Measurements from ENCODE around the gene CACNA2D2. TPM values are rescaled to one million over a fixed set of nuclear protein-coding genes. Genes with fewer than 3 reads are reported as not detected.

Gene CACNA2D2
- polyA plus RNA-seq, 4 donors = 14.9 to 18.1 (median 15.2) TPM

- no peak for DNase-seq (ENCODE audit: low read depth in 4 of 4, low spot score in 3 of 4)
Measured at GRCh38 chr3:50408443-50408944, 94.9 kb downstream of the CACNA2D2 start.

- DNase-seq (ENCODE audit: low read depth in 4 of 4, low spot score in 3 of 4) = no peak
Measured at GRCh38 chr3:50406487-50406886, 96.9 kb downstream of the CACNA2D2 start.

GRCh38 chr3:50405249-50405648, 98.2 kb downstream of the CACNA2D2 start:
- no peak for DNase-seq (ENCODE audit: low read depth in 4 of 4, low spot score in 3 of 4)

- DNase-seq (ENCODE audit: low read depth in 4 of 4, low spot score in 3 of 4) = no peak
Measured at GRCh38 chr3:50401978-50402595, 101.3 kb downstream of the CACNA2D2 start.

- no peak for DNase-seq (ENCODE audit: low read depth in 4 of 4, low spot score in 3 of 4)
Measured at GRCh38 chr3:50396502-50396901, 106.9 kb downstream of the CACNA2D2 start.

- DNase-seq (ENCODE audit: low read depth in 4 of 4, low spot score in 3 of 4) = no peak
Measured at GRCh38 chr3:50395070-50395860, 108.2 kb downstream of the CACNA2D2 start.

- no peak for DNase-seq (ENCODE audit: low read depth in 4 of 4, low spot score in 3 of 4)
Measured at GRCh38 chr3:50393061-50393460, 110.4 kb downstream of the CACNA2D2 start.

GRCh38 chr3:50392101-50392715, 111.2 kb downstream of the CACNA2D2 start:
- no peak for DNase-seq (ENCODE audit: low read depth in 4 of 4, low spot score in 3 of 4)

- no peak for DNase-seq (ENCODE audit: low read depth in 4 of 4, low spot score in 3 of 4)
Measured at GRCh38 chr3:50390508-50391224, 112.8 kb downstream of the CACNA2D2 start.

GRCh38 chr3:50389414-50389767, 114.0 kb downstream of the CACNA2D2 start:
- no peak for DNase-seq (ENCODE audit: low read depth in 4 of 4, low spot score in 3 of 4)

GRCh38 chr3:50388720-50389413, 114.6 kb downstream of the CACNA2D2 start:
- no peak for DNase-seq (ENCODE audit: low read depth in 4 of 4, low spot score in 3 of 4)

GRCh38 chr3:50388016-50388719, 115.3 kb downstream of the CACNA2D2 start:
- DNase-seq (ENCODE audit: low read depth in 4 of 4, low spot score in 3 of 4) = no peak

- DNase-seq (ENCODE audit: low read depth in 4 of 4, low spot score in 3 of 4) = no peak
Measured at GRCh38 chr3:50385754-50386153, 117.7 kb downstream of the CACNA2D2 start.

- no peak for DNase-seq (ENCODE audit: low read depth in 4 of 4, low spot score in 3 of 4)
Measured at GRCh38 chr3:50383750-50384149, 119.7 kb downstream of the CACNA2D2 start.

GRCh38 chr3:50382722-50383121, 120.7 kb downstream of the CACNA2D2 start:
- no peak for DNase-seq (ENCODE audit: low read depth in 4 of 4, low spot score in 3 of 4)

- DNase-seq (ENCODE audit: low read depth in 4 of 4, low spot score in 3 of 4) = no peak
Measured at GRCh38 chr3:50381383-50381782, 122.1 kb downstream of the CACNA2D2 start.

GRCh38 chr3:50380405-50381085, 122.9 kb downstream of the CACNA2D2 start:
- DNase-seq (ENCODE audit: low read depth in 4 of 4, low spot score in 3 of 4) = no peak

GRCh38 chr3:50378757-50379156, 124.7 kb downstream of the CACNA2D2 start:
- DNase-seq (ENCODE audit: low read depth in 4 of 4, low spot score in 3 of 4) = no peak

- DNase-seq (ENCODE audit: low read depth in 4 of 4, low spot score in 3 of 4) = no peak
Measured at GRCh38 chr3:50378024-50378423, 125.4 kb downstream of the CACNA2D2 start.

Data from right renal pelvis (tissue), 4 donors.